WTC11 (cell line): ENCODE measurements around the gene VDR. TPM values are rescaled to one million over a fixed set of nuclear protein-coding genes. Genes with fewer than 3 reads are reported as not detected.

Experiments
- ATAC-seq: fragments of 200-7000 bp; cut with Tn5 transposase; 2 replicates; pipeline ENCODE4 v1.10.0; 2021; ENCODE audit warnings: mild to moderate bottlenecking, moderate library complexity
- CTCF ChIA-PET: fragments of 300-600 bp; sonication (Branson Sonifier 250); formaldehyde crosslinking; loops from one replicate; lab custom pipeline; 2021; ENCODE audit warnings: antibody characterized with exemption; lab: Charles Lee
- POLR2A ChIA-PET: fragments of 350-600 bp; sonication (Branson Sonifier 250); formaldehyde crosslinking; loops from one replicate; lab custom pipeline; 2021; ENCODE audit warnings: antibody characterized with exemption; lab: Charles Lee
- DNase-seq: peaks from one replicate; pipeline ENCODE4 v3.0.0; 2021; ENCODE audit warnings: low spot score
- H3K27ac Mint-ChIP-seq: 2 replicates; pipeline ENCODE4 v1.8.0; 2021; ENCODE audit warnings: mixed read lengths
- H3K27me3 Mint-ChIP-seq: 2 replicates; pipeline ENCODE4 v1.8.0; 2021; ENCODE audit warnings: low read depth, mild to moderate bottlenecking, moderate library complexity, mixed read lengths
- H3K36me3 Mint-ChIP-seq: 2 replicates; pipeline ENCODE4 v1.8.0; 2021; ENCODE audit warnings: mixed read lengths
- H3K4me1 Mint-ChIP-seq: 2 replicates; pipeline ENCODE4 v1.8.0; 2022; ENCODE audit warnings: mixed read lengths
- H3K4me3 Mint-ChIP-seq: 2 replicates; pipeline ENCODE4 v1.8.0; 2021; ENCODE audit warnings: mild to moderate bottlenecking, moderate library complexity, mixed read lengths
- H3K9me3 Mint-ChIP-seq: 2 replicates; pipeline ENCODE4 v1.8.0; 2021; ENCODE audit warnings: mixed read lengths
- CREB1 ChIP-seq: sonication (generic); formaldehyde crosslinking; IDR thresholded peaks from 2 replicates; pipeline ENCODE4 v1.8.0; 2023; ENCODE audit warnings: mild to moderate bottlenecking, missing genetic modification reagents
- ESRRA ChIP-seq: sonication (generic); formaldehyde crosslinking; IDR thresholded peaks from 2 replicates; pipeline ENCODE4 v1.8.1; 2022; ENCODE audit warnings: mild to moderate bottlenecking, missing genetic modification reagents, borderline replicate concordance
- IRF2 ChIP-seq: sonication (generic); formaldehyde crosslinking; IDR thresholded peaks from 2 replicates; pipeline ENCODE4 v1.8.0; 2022; ENCODE audit warnings: low read depth, missing genetic modification reagents, borderline replicate concordance
- MXD4 ChIP-seq: fragments of 250-450 bp; sonication (Bioruptor Pico); IDR thresholded peaks from 2 replicates; pipeline ENCODE4 v1.8.0; 2021; ENCODE audit warnings: mild to moderate bottlenecking, moderate library complexity, borderline replicate concordance
- MYBL2 ChIP-seq: sonication (generic); formaldehyde crosslinking; IDR thresholded peaks from 2 replicates; pipeline ENCODE4 v1.8.1; 2023; ENCODE audit warnings: mild to moderate bottlenecking, moderate library complexity, missing genetic modification reagents
- NR1H2 ChIP-seq: sonication (generic); formaldehyde crosslinking; IDR thresholded peaks from 2 replicates; pipeline ENCODE4 v1.9.0; 2021; ENCODE audit warnings: mild to moderate bottlenecking, moderate library complexity, missing genetic modification reagents
- NR2C2 ChIP-seq: sonication (generic); formaldehyde crosslinking; IDR thresholded peaks from 2 replicates; pipeline ENCODE4 v1.8.0; 2022; ENCODE audit warnings: mild to moderate bottlenecking, missing genetic modification reagents
- NR3C1 ChIP-seq: sonication (generic); formaldehyde crosslinking; conservative IDR thresholded peaks from 2 replicates; pipeline ENCODE4 v1.8.1; 2023; ENCODE audit warnings: low read depth, mild to moderate bottlenecking, missing genetic modification reagents
- RELA ChIP-seq: sonication (generic); formaldehyde crosslinking; IDR thresholded peaks from 2 replicates; pipeline ENCODE4 v1.8.1; 2022; ENCODE audit warnings: missing genetic modification reagents, mild to moderate bottlenecking, borderline replicate concordance
- SOX15 ChIP-seq: fragments of 250-450 bp; sonication (Bioruptor Pico); IDR thresholded peaks from 2 replicates; pipeline ENCODE4 v1.9.0; 2021; ENCODE audit warnings: mild to moderate bottlenecking
- SP1 ChIP-seq: sonication (generic); formaldehyde crosslinking; conservative IDR thresholded peaks from 2 replicates; pipeline ENCODE4 v1.8.1; 2022; ENCODE audit warnings: missing genetic modification reagents
- TEAD4 ChIP-seq: sonication (generic); formaldehyde crosslinking; IDR thresholded peaks from 2 replicates; pipeline ENCODE4 v1.8.0; 2022; ENCODE audit warnings: mild to moderate bottlenecking, missing genetic modification reagents
- ZBTB21 ChIP-seq: sonication (generic); formaldehyde crosslinking; IDR thresholded peaks from 2 replicates; pipeline ENCODE4 v1.8.1; 2023; ENCODE audit warnings: mild to moderate bottlenecking, missing genetic modification reagents, borderline replicate concordance
- ZNF219 ChIP-seq: sonication (generic); formaldehyde crosslinking; IDR thresholded peaks from 2 replicates; pipeline ENCODE4 v1.8.0; 2023; ENCODE audit warnings: missing genetic modification reagents, mild to moderate bottlenecking, borderline replicate concordance
- ZNF263 ChIP-seq: sonication (generic); formaldehyde crosslinking; IDR thresholded peaks from 2 replicates; pipeline ENCODE4 v1.8.1; 2022; ENCODE audit warnings: low read depth, mild to moderate bottlenecking, moderate library complexity, missing genetic modification reagents
- total RNA-seq: library from RNA; stranded (reverse); gene quantifications from 3 replicates; pipeline ENCODE4 v1.2.3, GENCODE V29; 2021
- TF ChIP-seq, protein P1 (sequence below): sonication (generic); formaldehyde crosslinking; IDR thresholded peaks from 2 replicates; pipeline ENCODE4 v1.8.1; 2022; ENCODE audit warnings: mild to moderate bottlenecking, moderate library complexity, missing genetic modification reagents
- TF ChIP-seq, protein P2 (sequence below): sonication (generic); formaldehyde crosslinking; conservative IDR thresholded peaks from 2 replicates; pipeline ENCODE4 v1.8.1; 2022; ENCODE audit warnings: mild to moderate bottlenecking, missing genetic modification reagents
- TF ChIP-seq, protein P3 (sequence below): fragments of 250-450 bp; sonication (Bioruptor Pico); IDR thresholded peaks from 2 replicates; pipeline ENCODE4 v1.8.0; 2021; ENCODE audit warnings: mild to moderate bottlenecking
- TF ChIP-seq, protein P4 (sequence below): fragments of 250-450 bp; sonication (Bioruptor Pico); IDR thresholded peaks from 2 replicates; pipeline ENCODE4 v2.1.2; 2022; ENCODE audit warnings: mild to moderate bottlenecking, moderate library complexity
- TF ChIP-seq, protein P5 (sequence below): sonication (generic); formaldehyde crosslinking; IDR thresholded peaks from 2 replicates; pipeline ENCODE4 v1.8.1; 2022; ENCODE audit warnings: mild to moderate bottlenecking, missing genetic modification reagents, moderate library complexity, borderline replicate concordance
- TF ChIP-seq, protein P6 (sequence below): sonication (generic); formaldehyde crosslinking; IDR thresholded peaks from 2 replicates; pipeline ENCODE4 v1.8.1; 2023; ENCODE audit warnings: mild to moderate bottlenecking, missing genetic modification reagents
- TF ChIP-seq, protein P7 (sequence below): sonication (generic); formaldehyde crosslinking; IDR thresholded peaks from 2 replicates; pipeline ENCODE4 v1.8.1; 2022; ENCODE audit warnings: low read depth, missing genetic modification reagents, borderline replicate concordance

VDR gene
- total RNA-seq, 1 experiment from 2014 or later: 1.3 TPM

DNA sequence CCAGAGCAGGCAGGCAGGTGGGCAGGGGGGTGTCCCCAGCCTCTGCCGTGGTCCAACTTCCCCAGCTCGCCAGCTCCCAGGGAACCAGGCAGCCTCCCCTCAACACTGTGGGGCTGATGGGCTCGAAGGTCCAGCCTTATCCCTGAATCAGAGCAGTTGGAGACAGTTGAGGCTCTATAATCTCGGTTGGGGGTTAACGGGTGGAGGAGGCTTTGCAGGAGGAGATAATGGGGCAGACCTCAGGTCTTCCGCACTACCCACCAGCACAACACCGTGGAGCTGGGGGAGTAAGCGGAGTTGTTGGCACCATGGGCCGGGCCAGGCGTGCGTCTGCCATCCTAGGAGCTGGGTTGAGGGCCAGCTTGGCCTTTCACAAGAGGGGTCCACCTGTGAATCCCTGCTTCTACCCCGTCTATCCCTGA is 71.2 kb downstream of the VDR start:
- H3K27ac Mint-ChIP-seq: no peak overlapping the region
- H3K27me3 Mint-ChIP-seq: peaks cover 4% of the 10 kb centered on the region; the same call in 1 of the 2 replicates
- no peaks in the 10 kb centered on the region for H3K36me3 Mint-ChIP-seq
- no peak for TF ChIP-seq ZNF263 (CRISPR knock-in tag)
- TF ChIP-seq, protein P1, sequence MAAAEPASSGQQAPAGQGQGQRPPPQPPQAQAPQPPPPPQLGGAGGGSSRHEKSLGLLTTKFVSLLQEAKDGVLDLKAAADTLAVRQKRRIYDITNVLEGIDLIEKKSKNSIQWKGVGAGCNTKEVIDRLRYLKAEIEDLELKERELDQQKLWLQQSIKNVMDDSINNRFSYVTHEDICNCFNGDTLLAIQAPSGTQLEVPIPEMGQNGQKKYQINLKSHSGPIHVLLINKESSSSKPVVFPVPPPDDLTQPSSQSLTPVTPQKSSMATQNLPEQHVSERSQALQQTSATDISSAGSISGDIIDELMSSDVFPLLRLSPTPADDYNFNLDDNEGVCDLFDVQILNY (CRISPR knock-in tag): no peak
- TF ChIP-seq, protein P2, sequence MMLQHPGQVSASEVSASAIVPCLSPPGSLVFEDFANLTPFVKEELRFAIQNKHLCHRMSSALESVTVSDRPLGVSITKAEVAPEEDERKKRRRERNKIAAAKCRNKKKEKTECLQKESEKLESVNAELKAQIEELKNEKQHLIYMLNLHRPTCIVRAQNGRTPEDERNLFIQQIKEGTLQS: no peak
- TF ChIP-seq, protein P3, sequence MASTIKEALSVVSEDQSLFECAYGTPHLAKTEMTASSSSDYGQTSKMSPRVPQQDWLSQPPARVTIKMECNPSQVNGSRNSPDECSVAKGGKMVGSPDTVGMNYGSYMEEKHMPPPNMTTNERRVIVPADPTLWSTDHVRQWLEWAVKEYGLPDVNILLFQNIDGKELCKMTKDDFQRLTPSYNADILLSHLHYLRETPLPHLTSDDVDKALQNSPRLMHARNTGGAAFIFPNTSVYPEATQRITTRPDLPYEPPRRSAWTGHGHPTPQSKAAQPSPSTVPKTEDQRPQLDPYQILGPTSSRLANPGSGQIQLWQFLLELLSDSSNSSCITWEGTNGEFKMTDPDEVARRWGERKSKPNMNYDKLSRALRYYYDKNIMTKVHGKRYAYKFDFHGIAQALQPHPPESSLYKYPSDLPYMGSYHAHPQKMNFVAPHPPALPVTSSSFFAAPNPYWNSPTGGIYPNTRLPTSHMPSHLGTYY (CRISPR knock-in tag): no peak
- TF ChIP-seq, protein P4, sequence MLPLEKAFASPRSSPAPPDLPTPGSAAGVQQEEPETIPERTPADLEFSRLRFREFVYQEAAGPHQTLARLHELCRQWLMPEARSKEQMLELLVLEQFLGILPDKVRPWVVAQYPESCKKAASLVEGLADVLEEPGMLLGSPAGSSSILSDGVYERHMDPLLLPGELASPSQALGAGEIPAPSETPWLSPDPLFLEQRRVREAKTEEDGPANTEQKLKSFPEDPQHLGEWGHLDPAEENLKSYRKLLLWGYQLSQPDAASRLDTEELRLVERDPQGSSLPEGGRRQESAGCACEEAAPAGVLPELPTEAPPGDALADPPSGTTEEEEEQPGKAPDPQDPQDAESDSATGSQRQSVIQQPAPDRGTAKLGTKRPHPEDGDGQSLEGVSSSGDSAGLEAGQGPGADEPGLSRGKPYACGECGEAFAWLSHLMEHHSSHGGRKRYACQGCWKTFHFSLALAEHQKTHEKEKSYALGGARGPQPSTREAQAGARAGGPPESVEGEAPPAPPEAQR (CRISPR knock-in tag): no peak
- TF ChIP-seq TEAD4 (CRISPR knock-in tag): no peak
- TF ChIP-seq ESRRA (CRISPR knock-in tag): no peak
- no peak for TF ChIP-seq MXD4 (CRISPR knock-in tag)
- TF ChIP-seq RELA (CRISPR knock-in tag): no peak
- TF ChIP-seq, protein P5, sequence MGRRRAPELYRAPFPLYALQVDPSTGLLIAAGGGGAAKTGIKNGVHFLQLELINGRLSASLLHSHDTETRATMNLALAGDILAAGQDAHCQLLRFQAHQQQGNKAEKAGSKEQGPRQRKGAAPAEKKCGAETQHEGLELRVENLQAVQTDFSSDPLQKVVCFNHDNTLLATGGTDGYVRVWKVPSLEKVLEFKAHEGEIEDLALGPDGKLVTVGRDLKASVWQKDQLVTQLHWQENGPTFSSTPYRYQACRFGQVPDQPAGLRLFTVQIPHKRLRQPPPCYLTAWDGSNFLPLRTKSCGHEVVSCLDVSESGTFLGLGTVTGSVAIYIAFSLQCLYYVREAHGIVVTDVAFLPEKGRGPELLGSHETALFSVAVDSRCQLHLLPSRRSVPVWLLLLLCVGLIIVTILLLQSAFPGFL (CRISPR knock-in tag): no peak
- TF ChIP-seq NR2C2 (CRISPR knock-in tag): no peak
- TF ChIP-seq CREB1 (CRISPR knock-in tag): no peak
- no peak for TF ChIP-seq SOX15
- TF ChIP-seq, protein P6, sequence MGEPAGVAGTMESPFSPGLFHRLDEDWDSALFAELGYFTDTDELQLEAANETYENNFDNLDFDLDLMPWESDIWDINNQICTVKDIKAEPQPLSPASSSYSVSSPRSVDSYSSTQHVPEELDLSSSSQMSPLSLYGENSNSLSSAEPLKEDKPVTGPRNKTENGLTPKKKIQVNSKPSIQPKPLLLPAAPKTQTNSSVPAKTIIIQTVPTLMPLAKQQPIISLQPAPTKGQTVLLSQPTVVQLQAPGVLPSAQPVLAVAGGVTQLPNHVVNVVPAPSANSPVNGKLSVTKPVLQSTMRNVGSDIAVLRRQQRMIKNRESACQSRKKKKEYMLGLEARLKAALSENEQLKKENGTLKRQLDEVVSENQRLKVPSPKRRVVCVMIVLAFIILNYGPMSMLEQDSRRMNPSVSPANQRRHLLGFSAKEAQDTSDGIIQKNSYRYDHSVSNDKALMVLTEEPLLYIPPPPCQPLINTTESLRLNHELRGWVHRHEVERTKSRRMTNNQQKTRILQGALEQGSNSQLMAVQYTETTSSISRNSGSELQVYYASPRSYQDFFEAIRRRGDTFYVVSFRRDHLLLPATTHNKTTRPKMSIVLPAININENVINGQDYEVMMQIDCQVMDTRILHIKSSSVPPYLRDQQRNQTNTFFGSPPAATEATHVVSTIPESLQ (CRISPR knock-in tag): no peak
- no peak for TF ChIP-seq MYBL2 (CRISPR knock-in tag)
- no peak for TF ChIP-seq IRF2 (CRISPR knock-in tag)
- POLR2A ChIA-PET: no interaction called here
- H3K4me1 Mint-ChIP-seq: peaks cover 29% of the 10 kb centered on the region
- DNase-seq: no peak
- H3K9me3 Mint-ChIP-seq: no peaks in the 10 kb centered on the region
- CTCF ChIA-PET: interaction anchor here (0.7 to 12.4 kb wide), 15 partner anchors 10 to 130 kb away, joined by 3 to 408 read pairs (median 4); partner anchors contain the start of gene TMEM106C
- H3K4me3 Mint-ChIP-seq: no peak overlapping the region
- ATAC-seq: no peak

DNA sequence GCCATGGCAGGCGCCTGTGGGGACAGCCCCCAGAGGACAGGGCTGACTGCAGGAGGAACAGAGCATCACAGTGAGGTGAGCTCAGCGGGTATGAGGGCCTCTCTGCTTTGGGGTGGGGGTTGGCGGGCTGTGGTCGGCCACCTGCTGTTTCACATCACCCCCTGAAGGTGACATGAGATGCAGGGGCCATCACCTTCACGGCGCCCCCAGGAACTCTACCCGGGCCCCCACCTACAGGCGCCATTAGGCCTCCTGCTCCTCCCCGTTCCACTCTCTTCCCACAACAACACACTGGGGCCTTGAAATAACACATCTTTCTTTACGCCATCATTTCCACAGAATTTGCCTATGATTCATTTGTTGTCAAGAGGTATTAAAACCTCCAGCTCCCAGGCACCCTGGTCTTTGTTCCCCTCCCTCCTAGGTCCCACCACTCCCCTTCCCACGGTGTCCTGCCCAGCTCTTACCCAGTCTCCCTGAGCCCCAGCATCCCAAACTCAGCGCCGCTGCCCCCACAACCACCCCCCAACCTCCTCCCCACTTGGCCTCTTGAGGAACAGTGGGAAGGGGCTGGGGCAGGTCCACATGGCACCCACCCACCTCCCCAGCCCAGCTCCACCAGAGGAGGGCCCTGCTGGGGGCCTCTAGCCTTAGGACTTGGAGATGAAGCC is 72.4 kb downstream of the VDR start:
- H3K27me3 Mint-ChIP-seq: peaks cover 4% of the 10 kb centered on the region; the same call in 1 of the 2 replicates
- H3K36me3 Mint-ChIP-seq: no peaks in the 10 kb centered on the region
- ChIA-PET POLR2A (no interaction called here), CTCF (interaction anchor here (0.7 to 12.4 kb wide), 12 partner anchors 10 to 117 kb away, joined by 3 to 408 read pairs (median 4); no protein-coding TSS in a partner anchor)
- H3K4me1 Mint-ChIP-seq: peaks cover 27% of the 10 kb centered on the region
- ATAC-seq (no peak), DNase-seq (no peak)
- H3K9me3 Mint-ChIP-seq: no peaks in the 10 kb centered on the region
- no peak overlapping the region for H3K4me3 Mint-ChIP-seq
- no peak overlapping the region; the same call in 1 of the 2 replicates for H3K27ac Mint-ChIP-seq
- TF ChIP-seq NR1H2 (no peak), NR3C1 (CRISPR knock-in tag) (no peak), ESRRA (CRISPR knock-in tag) (no peak), SP1 (CRISPR knock-in tag) (no peak), ZBTB21 (CRISPR knock-in tag) (no peak), ZNF219 (CRISPR knock-in tag) (no peak)
- TF ChIP-seq, protein P7, sequence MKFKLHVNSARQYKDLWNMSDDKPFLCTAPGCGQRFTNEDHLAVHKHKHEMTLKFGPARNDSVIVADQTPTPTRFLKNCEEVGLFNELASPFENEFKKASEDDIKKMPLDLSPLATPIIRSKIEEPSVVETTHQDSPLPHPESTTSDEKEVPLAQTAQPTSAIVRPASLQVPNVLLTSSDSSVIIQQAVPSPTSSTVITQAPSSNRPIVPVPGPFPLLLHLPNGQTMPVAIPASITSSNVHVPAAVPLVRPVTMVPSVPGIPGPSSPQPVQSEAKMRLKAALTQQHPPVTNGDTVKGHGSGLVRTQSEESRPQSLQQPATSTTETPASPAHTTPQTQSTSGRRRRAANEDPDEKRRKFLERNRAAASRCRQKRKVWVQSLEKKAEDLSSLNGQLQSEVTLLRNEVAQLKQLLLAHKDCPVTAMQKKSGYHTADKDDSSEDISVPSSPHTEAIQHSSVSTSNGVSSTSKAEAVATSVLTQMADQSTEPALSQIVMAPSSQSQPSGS: no peak
- TF ChIP-seq, protein P2: no peak
